DMS53 treated with DMSO at 0.1 percent for 48 hours (cell line): Measurements from ENCODE around the gene LRP10.
"Not testable (repeated sequence)": the region's sequence is repeated elsewhere in the genome, so short reads cannot be mapped to it uniquely, and the experiment has no call there.

Source experiments
- DNase-seq: peaks from one replicate; lab custom pipeline; 2025; ENCODE audit not compliant: unreplicated experiment; lab: John Stamatoyannopoulos, UW

The LRP10 gene

GRCh38 chr14:22910916-22911315, 39.4 kb downstream of the LRP10 start:
- no peak for DNase-seq

DNA sequence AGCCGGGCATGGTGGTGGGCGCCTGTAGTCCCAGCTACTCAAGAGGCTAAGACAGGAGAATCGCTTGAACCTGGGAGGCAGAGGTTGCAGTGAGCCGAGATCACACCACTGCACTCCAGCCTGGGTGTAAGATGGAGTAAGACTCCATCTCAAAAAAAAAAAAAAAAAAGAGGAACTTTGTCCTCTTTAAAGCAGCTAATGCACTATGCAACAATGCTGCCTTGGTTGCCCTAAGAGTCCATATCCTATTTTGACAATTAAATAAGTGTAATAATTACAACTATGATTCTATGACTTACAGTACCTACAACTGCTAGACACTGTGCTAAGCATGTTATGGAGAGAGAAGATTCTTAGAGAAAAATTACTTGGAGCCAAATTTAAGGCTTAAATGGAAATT, 43.3 kb downstream of the LRP10 start:
- DNase-seq, result not testable (repeated sequence)

DNA sequence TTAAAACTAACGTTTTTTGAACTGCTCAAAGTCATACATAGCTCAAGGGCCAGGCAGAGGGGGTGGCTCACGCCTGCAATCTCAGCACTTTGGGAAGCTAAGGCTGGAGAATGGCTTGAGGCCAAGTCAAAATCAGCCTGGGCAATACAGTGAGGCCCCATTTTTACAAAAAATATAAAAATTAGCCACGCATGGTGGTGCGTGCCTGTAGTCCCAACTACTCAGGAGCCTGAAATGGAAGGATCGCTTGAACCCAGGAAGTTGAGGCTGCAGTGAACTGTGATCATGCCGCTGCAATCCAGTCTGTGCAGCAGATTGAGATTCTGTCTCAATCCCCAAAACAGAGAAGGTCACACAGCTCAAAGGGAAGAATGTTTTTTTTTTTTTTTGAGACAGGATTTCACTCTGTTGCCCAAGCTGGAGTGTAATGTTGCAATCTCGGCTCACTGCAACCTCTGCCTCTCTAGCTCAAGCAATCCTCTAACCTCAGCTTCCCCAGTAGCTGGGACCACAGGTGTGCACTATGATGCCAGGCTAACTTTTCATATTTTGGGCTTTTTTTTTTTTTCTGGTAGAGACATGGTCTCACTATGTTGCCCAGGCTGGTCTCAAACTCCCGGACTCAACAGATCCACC, 44.5 kb downstream of the LRP10 start:
- no peak for DNase-seq

DNA sequence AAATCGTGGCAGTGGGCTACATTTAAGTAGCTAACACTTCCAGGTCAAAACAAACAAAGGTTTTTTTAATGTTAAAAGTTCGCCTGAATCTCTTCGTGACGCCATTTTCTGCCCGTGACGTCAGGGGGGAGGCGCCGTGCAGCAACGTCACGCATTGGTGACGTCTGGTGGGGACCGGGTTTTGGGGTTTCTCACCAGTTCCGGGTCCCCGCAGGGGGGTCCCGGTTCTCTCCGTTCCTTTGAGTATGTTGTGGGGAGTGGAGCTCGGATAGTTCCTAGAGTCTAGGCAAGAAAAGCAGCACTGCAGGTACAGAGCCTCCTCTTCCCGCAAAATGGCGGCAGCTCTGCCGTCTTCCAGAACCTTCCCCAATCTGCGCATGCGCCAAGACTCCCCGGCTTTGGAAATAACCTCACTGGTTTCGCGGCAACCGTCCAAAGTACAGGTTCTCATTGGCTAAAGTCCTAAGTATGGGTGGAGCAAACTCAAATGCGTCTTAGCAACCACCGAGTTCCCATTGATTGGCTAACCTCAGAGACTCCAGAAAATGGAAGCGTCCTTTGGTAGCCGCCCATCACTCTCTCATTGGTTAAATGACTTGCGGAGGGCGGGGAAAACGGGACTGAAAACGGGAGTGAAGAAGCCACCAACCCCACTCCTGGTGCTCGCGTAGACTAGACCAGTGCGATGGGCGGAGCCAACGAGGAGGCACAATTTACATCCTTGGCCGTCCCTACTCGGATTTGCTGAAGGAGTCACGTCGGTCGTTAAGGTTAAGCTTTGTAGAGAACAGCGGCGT, 47.5 kb downstream of the LRP10 start, which contains the start of gene RBM23:
RBM23 (minus strand) TSS at position 346 of the 797 bp plus-strand sequence.
- DNase-seq, result peak; percentile 97

DNA sequence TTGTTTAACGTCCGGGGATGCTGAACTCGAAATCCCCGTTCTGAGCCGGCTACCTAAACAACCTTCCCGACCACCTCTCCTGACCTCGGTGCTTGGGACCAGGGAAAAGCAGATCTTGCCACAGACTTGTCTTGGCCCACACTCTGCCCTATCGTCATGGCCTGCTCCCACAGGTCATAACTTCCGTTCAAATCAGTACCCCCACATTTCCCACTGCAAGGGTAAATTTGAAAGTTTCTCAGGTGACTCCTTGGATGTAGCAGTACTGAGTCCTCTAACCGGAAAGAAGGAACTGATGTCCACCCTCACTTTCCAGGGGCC, 48.0 kb downstream of the LRP10 start:
- no peak for DNase-seq

GRCh38 chr14:22920697-22921096, 49.2 kb downstream of the LRP10 start:
- no peak for DNase-seq

DNA sequence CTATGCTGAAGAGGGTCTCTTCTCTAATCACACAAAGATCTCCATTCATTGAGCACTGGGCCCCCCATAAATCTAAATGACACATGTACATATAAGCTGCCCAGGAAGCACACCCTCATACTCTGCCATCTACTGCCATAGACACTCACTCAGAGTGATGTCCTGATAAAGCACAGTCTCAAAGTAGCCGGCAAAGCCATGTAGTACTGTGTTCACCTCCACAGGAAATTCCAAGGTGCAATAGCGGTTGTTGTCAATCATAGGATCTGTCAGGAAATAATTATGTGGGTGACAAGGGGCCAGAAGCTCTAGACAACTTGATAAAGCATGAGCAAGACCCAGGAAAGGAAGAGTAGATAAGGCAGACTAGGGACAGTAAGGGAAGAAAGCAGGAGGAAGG, 50.8 kb downstream of the LRP10 start:
- no peak for DNase-seq

- DNase-seq, result no peak
Measured at GRCh38 chr14:22923746-22924145, 52.2 kb downstream of the LRP10 start.

DNA sequence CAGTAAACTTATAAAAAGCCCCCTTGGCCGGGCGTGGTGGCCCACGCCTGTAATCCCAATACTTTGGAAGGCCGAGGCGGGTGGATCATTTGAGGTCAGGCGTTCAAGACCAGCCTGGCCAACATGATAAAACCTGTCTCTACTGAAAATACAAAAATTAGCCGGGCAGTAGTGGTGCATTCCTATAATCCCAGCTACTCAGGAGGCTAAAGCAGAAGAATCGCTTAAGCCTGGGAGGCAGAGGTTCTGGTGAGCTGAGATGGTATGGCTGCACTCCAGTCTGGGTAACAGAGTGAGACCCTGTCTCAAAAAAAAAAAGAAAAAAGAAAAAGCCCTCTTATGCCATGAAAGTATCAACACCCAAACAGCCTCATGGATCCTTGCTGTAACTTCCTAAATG, 54.0 kb downstream of the LRP10 start:
- no peak for DNase-seq

DNA sequence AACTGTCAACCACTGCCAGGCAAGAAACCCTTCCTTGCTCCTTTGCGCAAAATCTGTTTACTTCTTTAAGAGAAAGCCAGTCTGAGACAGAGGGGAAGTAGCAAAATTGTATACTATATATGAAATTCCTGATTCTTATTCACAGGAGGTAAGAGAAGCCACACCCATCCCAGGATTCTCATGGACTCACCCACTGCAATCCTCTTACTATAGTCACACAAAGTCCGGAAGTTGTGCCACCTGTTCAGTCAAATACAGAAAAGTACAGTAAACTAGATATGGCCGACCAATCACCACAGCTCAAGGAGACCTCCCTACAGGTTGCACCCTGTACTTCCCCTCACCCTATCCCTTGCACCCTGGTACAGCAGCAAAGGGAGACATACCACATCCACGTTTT, 54.8 kb downstream of the LRP10 start:
- DNase-seq, result no peak

GRCh38 chr14:22928237-22929103, 56.9 kb downstream of the LRP10 start:
- no peak for DNase-seq

DNA sequence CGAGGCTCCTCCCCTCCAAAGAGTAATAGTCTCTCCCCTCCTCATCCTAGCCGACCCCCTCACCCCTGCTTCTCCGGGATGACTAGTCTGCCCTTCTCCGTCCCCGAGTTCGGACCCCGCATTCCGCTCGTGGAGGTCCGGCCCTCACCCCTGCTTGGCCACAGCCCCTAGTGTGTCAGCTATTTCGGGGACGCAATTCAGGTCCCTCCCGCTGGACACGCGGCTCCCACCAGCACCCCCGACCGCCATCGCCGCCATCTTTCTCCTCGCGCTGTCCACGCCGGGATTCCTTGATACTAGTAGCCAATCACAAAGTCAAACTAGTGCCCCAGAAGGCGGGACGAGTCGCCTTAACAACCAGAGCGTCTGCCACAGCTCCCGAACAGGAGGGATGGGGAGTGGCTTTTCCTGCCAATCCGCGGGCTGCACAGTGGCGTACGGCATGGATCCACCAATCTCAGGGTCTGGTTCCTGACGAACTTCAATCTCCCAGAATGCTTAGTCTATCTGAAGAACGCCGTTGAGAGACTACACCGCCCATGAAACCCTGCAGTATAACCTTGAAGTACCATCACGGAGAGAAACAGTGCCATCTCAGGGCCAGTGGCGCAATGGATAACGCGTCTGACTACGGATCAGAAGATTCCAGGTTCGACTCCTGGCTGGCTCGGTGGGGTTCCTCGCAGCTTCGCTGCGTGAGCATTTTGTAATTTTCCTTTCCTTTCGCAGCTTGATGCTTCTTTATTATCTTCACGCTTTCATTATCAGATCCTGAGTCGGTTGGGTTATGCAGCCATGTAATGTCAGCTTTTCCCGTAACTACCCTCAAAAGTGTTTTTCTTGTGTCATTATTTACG, 57.8 kb downstream of the LRP10 start, which contains the start of gene PRMT5:
PRMT5 (minus strand) TSS at position 273 of the 857 bp plus-strand sequence; CDS start at position 258, 15 bp downstream.
- peak; percentile 94 for DNase-seq

DNA sequence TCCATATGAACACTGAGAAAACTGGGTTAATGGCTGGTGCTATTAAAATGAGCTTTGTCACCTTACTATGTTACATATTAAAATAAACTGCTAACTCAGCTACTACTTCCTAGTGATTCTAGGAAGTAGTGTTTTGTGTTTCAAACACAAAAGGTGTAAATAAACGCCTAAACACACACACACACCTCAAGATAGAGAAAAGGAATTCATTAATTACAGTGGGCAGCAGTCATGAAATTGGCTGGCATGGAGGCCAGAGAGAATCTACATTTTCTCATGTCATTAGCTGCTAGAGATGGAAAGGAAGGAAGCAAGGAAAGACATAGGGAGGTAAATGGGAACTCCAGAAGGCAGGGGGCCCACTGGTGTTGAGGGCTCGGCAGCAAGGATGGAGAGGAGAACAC, 58.4 kb downstream of the LRP10 start:
- DNase-seq, result no peak
